Transverse colon (tissue), 4 donors: Measurements from ENCODE around the gene XCR1. TPM values are rescaled to one million over a fixed set of nuclear protein-coding genes. Genes with fewer than 3 reads are reported as not detected.

Source experiments
- DNase-seq: peaks from one replicate; pipeline ENCODE4 v3.0.0-alpha.2; 2019
- H3K27ac ChIP-seq, 4 donors: fragments of 200-600 bp; sonication (generic); 2 replicates each; pipeline ENCODE4 v1.5.1; 2016 to 2018; ENCODE audit warnings: inconsistent platforms in 4 of 4
- H3K27me3 ChIP-seq: fragments of 200-600 bp; sonication (generic); 2 replicates; pipeline ENCODE4 v1.5.1; 2017; ENCODE audit warnings: inconsistent platforms
- H3K36me3 ChIP-seq, 4 donors: fragments of 200-600 bp; sonication (generic); 2 replicates each; pipeline ENCODE4 v1.5.1; 2017 to 2019; ENCODE audit warnings: inconsistent platforms in 4 of 4
- H3K4me1 ChIP-seq, 4 donors: fragments of 200-600 bp; sonication (generic); 2 replicates each; pipeline ENCODE4 v1.5.1; 2017 to 2020; ENCODE audit warnings: inconsistent platforms in 4 of 4
- H3K4me3 ChIP-seq, 4 donors: fragments of 200-600 bp; sonication (generic); 1 replicate in 1 of 4; 2 replicates in 3 of 4; pipeline versions ENCODE4 v1.5.1 to v1.6.1; 2017 to 2019; ENCODE audit warnings: inconsistent platforms in 4 of 4
- H3K9me3 ChIP-seq, 2 donors: fragments of 200-600 bp; sonication (generic); 2 replicates each; pipeline ENCODE4 v1.5.1; 2017 to 2019; ENCODE audit warnings: inconsistent platforms in 2 of 2
- EP300 ChIP-seq: sonication (generic); formaldehyde crosslinking; IDR thresholded peaks from one replicate; pipeline ENCODE4 v1.6.1; 2017; ENCODE audit warnings: antibody characterized with exemption, low read depth
- POLR2A ChIP-seq: fragments of 450-650 bp; IDR thresholded peaks from one replicate; pipeline ENCODE4 v1.6.1; 2016; ENCODE audit warnings: antibody characterized with exemption, mild to moderate bottlenecking, moderate library complexity
- POLR2AphosphoS5 ChIP-seq, 3 donors: sonication (generic); formaldehyde crosslinking; IDR thresholded peaks; one replicate each; pipeline ENCODE4 v1.6.1; 2016; ENCODE audit warnings: antibody characterized with exemption in 3 of 3
- WGBS, 2 donors: methylation state at CpG; one replicate each; pipeline ENCODE4 v1.1.5; 2018; ENCODE audit warnings: low coverage in 1 of 2; 5-methylcytosine and 5-hydroxymethylcytosine counted together
- in situ Hi-C, 4 donors: fragments of 200-750 bp; cut with MboI; loops; one replicate each; pipeline versions ENCODE4 v1.15.0 to v1.15.1; 2017; ENCODE audit warnings: low sequenced_read_pairs in 3 of 4, low pct_ligation_motif_present in 1 of 4, low pct_unique_long_range_greater_than_20kb in 1 of 4
- intact Hi-C: fragments of 100-400 bp; cut with DNase I; formaldehyde crosslinking; loops from one replicate; pipeline ENCODE4 v1.15.1; 2023; ENCODE audit warnings: low total_unique reads
- total RNA-seq, 4 donors: library from RNA; depleted of rRNA; stranded (reverse); fragments of >200 nt; gene quantifications; one replicate each; pipeline ENCODE4 v1.1.0, GENCODE V29; 2016
- TF ChIP-seq, protein P1 (sequence below), 5 experiments: fragments of 200-600 bp in 3 of 5; fragments of 450-650 bp in 2 of 5; sonication (generic) in 3 of 5; IDR thresholded peaks; 1 replicate in 2 of 5; 2 replicates in 3 of 5; pipeline ENCODE4 v1.5.1; 2016 to 2017; ENCODE audit warnings: antibody characterized with exemption in 5 of 5, inconsistent platforms in 3 of 5, mild to moderate bottlenecking in 2 of 5, moderate library complexity in 1 of 5

The XCR1 gene
- total RNA-seq, 4 donors from 2014 or later, result 0.14 to 0.32 TPM; not detected in 2

DNA sequence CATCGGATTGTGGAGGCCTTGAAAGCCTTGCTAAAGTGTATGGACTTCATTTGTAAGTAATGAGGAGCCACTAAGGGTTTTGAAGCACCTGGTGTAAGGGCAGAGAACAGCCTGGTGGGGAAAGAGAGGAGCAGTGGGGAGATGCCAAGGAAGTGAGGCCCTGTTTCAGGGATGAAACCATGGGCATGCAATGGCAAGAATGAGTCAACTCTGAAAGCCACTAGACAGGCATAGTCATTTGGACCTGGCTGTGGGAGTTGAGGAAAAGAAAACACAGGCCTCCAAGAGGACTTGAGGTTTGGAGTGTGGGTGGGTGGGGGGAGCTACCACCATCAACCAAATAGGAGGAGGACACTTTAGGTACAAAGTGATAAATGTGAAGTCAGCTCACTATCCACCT, 7.6 kb downstream of the XCR1 start:
- no peak overlapping the region for H3K27ac ChIP-seq
- intact Hi-C loops (no loop called here), in situ Hi-C loops (no loop called here)
- no peak overlapping the region for H3K4me3 ChIP-seq
- TF ChIP-seq, protein P1, sequence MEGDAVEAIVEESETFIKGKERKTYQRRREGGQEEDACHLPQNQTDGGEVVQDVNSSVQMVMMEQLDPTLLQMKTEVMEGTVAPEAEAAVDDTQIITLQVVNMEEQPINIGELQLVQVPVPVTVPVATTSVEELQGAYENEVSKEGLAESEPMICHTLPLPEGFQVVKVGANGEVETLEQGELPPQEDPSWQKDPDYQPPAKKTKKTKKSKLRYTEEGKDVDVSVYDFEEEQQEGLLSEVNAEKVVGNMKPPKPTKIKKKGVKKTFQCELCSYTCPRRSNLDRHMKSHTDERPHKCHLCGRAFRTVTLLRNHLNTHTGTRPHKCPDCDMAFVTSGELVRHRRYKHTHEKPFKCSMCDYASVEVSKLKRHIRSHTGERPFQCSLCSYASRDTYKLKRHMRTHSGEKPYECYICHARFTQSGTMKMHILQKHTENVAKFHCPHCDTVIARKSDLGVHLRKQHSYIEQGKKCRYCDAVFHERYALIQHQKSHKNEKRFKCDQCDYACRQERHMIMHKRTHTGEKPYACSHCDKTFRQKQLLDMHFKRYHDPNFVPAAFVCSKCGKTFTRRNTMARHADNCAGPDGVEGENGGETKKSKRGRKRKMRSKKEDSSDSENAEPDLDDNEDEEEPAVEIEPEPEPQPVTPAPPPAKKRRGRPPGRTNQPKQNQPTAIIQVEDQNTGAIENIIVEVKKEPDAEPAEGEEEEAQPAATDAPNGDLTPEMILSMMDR (IDR thresholded peaks at IDR 0.05), result no peak
- TF ChIP-seq POLR2AphosphoS5 (IDR thresholded peaks at IDR 0.05), result no peak
- no peak for TF ChIP-seq EP300
- 83 to 100% methylated on average over 1 of the region's 1 CpG for WGBS, 2 donors
- H3K9me3 ChIP-seq, result no peaks in the 10 kb centered on the region
- DNase-seq, result no peak
- H3K4me1 ChIP-seq, result no peaks in the 10 kb centered on the region
- H3K36me3 ChIP-seq, result no peaks in the 10 kb centered on the region
- no peaks in the 10 kb centered on the region for H3K27me3 ChIP-seq

DNA sequence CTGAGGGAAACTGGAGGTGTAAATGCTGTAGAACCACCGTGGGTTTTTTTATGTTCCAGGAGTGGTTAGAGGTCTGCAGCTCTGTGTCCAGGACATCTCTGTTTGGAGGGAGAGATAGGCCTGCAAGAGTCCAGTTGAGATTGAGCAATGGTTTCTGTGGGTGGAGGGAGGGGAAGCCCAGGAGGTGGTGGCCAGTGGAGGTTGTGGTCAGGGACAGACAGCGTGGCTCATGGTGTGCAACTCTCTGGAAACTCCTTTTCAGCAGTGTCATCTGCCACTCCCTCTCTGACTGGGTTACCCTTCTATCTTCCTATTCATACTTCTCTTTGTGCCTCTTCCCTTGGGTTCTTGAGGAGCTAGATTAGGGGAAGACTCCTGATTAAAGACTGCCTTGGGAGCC, 9.6 kb downstream of the XCR1 start:
- H3K36me3 ChIP-seq, result no peaks in the 10 kb centered on the region
- intact Hi-C loops, result no loop called here
- H3K27me3 ChIP-seq, result no peaks in the 10 kb centered on the region
- H3K27ac ChIP-seq, result no peak overlapping the region
- H3K4me3 ChIP-seq, result no peak overlapping the region
- H3K9me3 ChIP-seq, result no peaks in the 10 kb centered on the region
- TF ChIP-seq EP300 (no peak), POLR2A (no peak), POLR2AphosphoS5 (IDR thresholded peaks at IDR 0.05) (no peak)
- TF ChIP-seq, protein P1 (IDR thresholded peaks at IDR 0.05), result no peak
- H3K4me1 ChIP-seq, result no peaks in the 10 kb centered on the region
- DNase-seq, result no peak
- 83% methylated on average over 2 of the region's 2 CpGs; no CpG with 5 or more reads in 1 of the 2 donors for WGBS, 2 donors
- in situ Hi-C loops, result no loop called here

DNA sequence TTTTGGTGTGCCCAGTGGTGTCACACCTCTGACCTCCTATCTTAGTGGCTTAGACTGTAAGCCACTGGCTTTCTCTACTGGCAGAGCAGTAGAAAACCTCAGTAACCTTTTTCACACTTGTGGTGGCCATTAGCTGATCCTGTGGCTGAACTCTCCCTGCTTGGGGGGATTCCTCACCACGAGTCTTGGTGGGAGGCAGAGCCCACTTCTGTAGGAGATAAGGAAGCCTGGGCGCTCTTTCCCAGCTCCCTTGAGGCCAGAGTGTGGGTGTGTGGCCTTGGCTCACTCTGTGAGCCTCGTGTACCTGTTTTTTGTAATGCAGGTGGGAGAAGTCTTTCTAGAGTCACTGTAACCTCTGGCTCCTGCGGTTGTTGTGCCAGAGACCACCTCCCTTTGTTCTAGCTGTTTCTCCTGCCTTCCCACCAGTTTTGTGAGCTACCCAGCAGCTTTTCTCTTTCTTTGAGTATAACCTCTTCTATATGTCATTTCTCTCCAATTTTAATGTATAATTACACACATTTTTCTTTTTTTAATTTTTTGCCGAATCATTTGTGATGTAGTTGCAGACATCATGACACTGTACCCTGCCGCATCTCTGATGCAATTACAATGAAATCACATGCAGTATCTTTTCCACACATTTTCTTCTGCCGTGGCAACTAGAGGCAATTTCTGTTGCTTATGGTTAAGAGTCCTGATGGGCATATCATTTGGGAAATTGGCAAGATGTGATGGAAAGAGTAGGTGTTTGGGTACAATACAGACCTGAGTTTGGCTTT, 13.8 kb downstream of the XCR1 start:
- TF ChIP-seq, protein P1 (IDR thresholded peaks at IDR 0.05), result no peak
- TF ChIP-seq EP300 (no peak), POLR2A (no peak), POLR2AphosphoS5 (IDR thresholded peaks at IDR 0.05) (no peak)
- Histone ChIP-seq H3K36me3 (no peaks in the 10 kb centered on the region), H3K27me3 (no peaks in the 10 kb centered on the region), H3K9me3 (no peaks in the 10 kb centered on the region), H3K4me3 (no peak overlapping the region), H3K4me1 (no peaks in the 10 kb centered on the region), H3K27ac (no peak overlapping the region)
- intact Hi-C loops (no loop called here), in situ Hi-C loops (no loop called here)
- WGBS, 2 donors, result 68 to 81% methylated on average over 4 to 7 of the region's 7 CpGs
- no peak for DNase-seq

DNA sequence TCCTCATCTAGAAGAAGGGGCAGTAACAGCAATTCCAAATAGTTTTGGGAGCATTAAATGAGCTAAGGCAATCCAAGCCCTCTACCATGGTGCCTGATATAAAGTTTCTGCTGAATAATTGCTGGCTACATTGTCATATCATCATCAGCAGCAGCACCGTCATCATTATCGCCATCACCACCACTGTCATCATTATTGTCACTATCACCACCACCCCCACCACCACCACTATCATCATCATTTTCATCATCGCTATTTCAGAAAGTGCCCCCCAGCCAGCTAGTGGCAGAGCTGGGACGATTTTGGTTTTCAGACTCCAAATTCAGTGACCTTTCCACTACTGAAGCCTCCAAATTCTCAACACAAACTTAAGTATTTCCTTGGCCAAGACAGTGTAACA, 15.0 kb downstream of the XCR1 start:
- WGBS, 2 donors, result 81 to 87% methylated on average over 4 of the region's 4 CpGs

More for the DNA sequence above, 15.0 kb downstream of the XCR1 start:
- Histone ChIP-seq H3K27me3 (no peaks in the 10 kb centered on the region), H3K9me3 (no peaks in the 10 kb centered on the region), H3K36me3 (no peaks in the 10 kb centered on the region), H3K27ac (no peak overlapping the region), H3K4me1 (no peaks in the 10 kb centered on the region), H3K4me3 (no peak overlapping the region)
- TF ChIP-seq EP300 (no peak), POLR2AphosphoS5 (IDR thresholded peaks at IDR 0.05) (no peak), POLR2A (no peak)
- TF ChIP-seq, protein P1 (IDR thresholded peaks at IDR 0.05), result no peak
- intact Hi-C loops (no loop called here), in situ Hi-C loops (no loop called here)
- DNase-seq, result no peak
